WTC11 (cell line): ENCODE data around the gene PREX1. TPM values are rescaled to one million over a fixed set of nuclear protein-coding genes. Genes with fewer than 3 reads are reported as not detected.

Experiments
- ATAC-seq: fragments of 200-7000 bp; cut with Tn5 transposase; 2 replicates; pipeline ENCODE4 v1.10.0; 2021; ENCODE audit warnings: mild to moderate bottlenecking, moderate library complexity
- CTCF ChIA-PET: fragments of 300-600 bp; sonication (Branson Sonifier 250); formaldehyde crosslinking; loops from one replicate; lab custom pipeline; 2021; ENCODE audit warnings: antibody characterized with exemption; lab: Charles Lee
- POLR2A ChIA-PET: fragments of 350-600 bp; sonication (Branson Sonifier 250); formaldehyde crosslinking; loops from one replicate; lab custom pipeline; 2021; ENCODE audit warnings: antibody characterized with exemption; lab: Charles Lee
- DNase-seq: peaks from one replicate; pipeline ENCODE4 v3.0.0; 2021; ENCODE audit warnings: low spot score
- H3K27ac Mint-ChIP-seq: 2 replicates; pipeline ENCODE4 v1.8.0; 2021; ENCODE audit warnings: mixed read lengths
- H3K27me3 Mint-ChIP-seq: 2 replicates; pipeline ENCODE4 v1.8.0; 2021; ENCODE audit warnings: low read depth, mild to moderate bottlenecking, moderate library complexity, mixed read lengths
- H3K36me3 Mint-ChIP-seq: 2 replicates; pipeline ENCODE4 v1.8.0; 2021; ENCODE audit warnings: mixed read lengths
- H3K4me1 Mint-ChIP-seq: 2 replicates; pipeline ENCODE4 v1.8.0; 2022; ENCODE audit warnings: mixed read lengths
- H3K4me3 Mint-ChIP-seq: 2 replicates; pipeline ENCODE4 v1.8.0; 2021; ENCODE audit warnings: mild to moderate bottlenecking, moderate library complexity, mixed read lengths
- H3K9me3 Mint-ChIP-seq: 2 replicates; pipeline ENCODE4 v1.8.0; 2021; ENCODE audit warnings: mixed read lengths
- AFF4 ChIP-seq: sonication (generic); formaldehyde crosslinking; IDR thresholded peaks from 2 replicates; pipeline ENCODE4 v1.8.1; 2023; ENCODE audit warnings: mild to moderate bottlenecking, missing genetic modification reagents, borderline replicate concordance
- CTCF ChIP-seq: fragments of 200-600 bp; IDR thresholded peaks from 2 replicates; pipeline ENCODE4 v1.8.0; 2022; ENCODE audit warnings: antibody characterized with exemption
- ESRRA ChIP-seq: sonication (generic); formaldehyde crosslinking; IDR thresholded peaks from 2 replicates; pipeline ENCODE4 v1.8.1; 2022; ENCODE audit warnings: mild to moderate bottlenecking, missing genetic modification reagents, borderline replicate concordance
- ETV6 ChIP-seq: sonication (generic); formaldehyde crosslinking; IDR thresholded peaks from 2 replicates; pipeline ENCODE4 v1.8.1; 2022; ENCODE audit warnings: mild to moderate bottlenecking, missing genetic modification reagents
- HMGA2 ChIP-seq: fragments of 250-450 bp; sonication (Bioruptor Pico); IDR thresholded peaks from 2 replicates; pipeline ENCODE4 v1.4.0; 2021; ENCODE audit warnings: mild to moderate bottlenecking, moderate library complexity
- IRF2 ChIP-seq: sonication (generic); formaldehyde crosslinking; IDR thresholded peaks from 2 replicates; pipeline ENCODE4 v1.8.0; 2022; ENCODE audit warnings: low read depth, missing genetic modification reagents, borderline replicate concordance
- KAT7 ChIP-seq: sonication (generic); formaldehyde crosslinking; IDR thresholded peaks from 2 replicates; pipeline ENCODE4 v1.8.1; 2023; ENCODE audit warnings: missing genetic modification reagents, mild to moderate bottlenecking, borderline replicate concordance
- NFE2L1 ChIP-seq: sonication (generic); formaldehyde crosslinking; IDR thresholded peaks from 2 replicates; pipeline ENCODE4 v1.8.1; 2023; ENCODE audit warnings: missing genetic modification reagents
- TP53 ChIP-seq: sonication (generic); formaldehyde crosslinking; IDR thresholded peaks from 2 replicates; pipeline ENCODE4 v1.8.1; 2023; ENCODE audit warnings: mild to moderate bottlenecking, missing genetic modification reagents
- ZBTB21 ChIP-seq: sonication (generic); formaldehyde crosslinking; IDR thresholded peaks from 2 replicates; pipeline ENCODE4 v1.8.1; 2023; ENCODE audit warnings: mild to moderate bottlenecking, missing genetic modification reagents, borderline replicate concordance
- ZMAT4 ChIP-seq: fragments of 250-450 bp; sonication (Bioruptor Pico); IDR thresholded peaks from 2 replicates; pipeline ENCODE4 v1.9.0; 2021; ENCODE audit warnings: mild to moderate bottlenecking
- ZNF281 ChIP-seq: sonication (generic); formaldehyde crosslinking; IDR thresholded peaks from 2 replicates; pipeline ENCODE4 v1.8.0; 2023; ENCODE audit warnings: mild to moderate bottlenecking, missing genetic modification reagents
- ZNF425 ChIP-seq: fragments of 250-450 bp; sonication (Bioruptor Pico); conservative IDR thresholded peaks from 2 replicates; pipeline ENCODE4 v1.9.0; 2021; ENCODE audit warnings: mild to moderate bottlenecking
- ZNF532 ChIP-seq: fragments of 250-450 bp; sonication (Bioruptor Pico); IDR thresholded peaks from 2 replicates; pipeline ENCODE4 v1.9.0; 2021; ENCODE audit warnings: mild to moderate bottlenecking, borderline replicate concordance
- ZSCAN18 ChIP-seq: fragments of 250-450 bp; sonication (Bioruptor Pico); IDR thresholded peaks from 2 replicates; pipeline ENCODE4 v2.1.2; 2022; ENCODE audit warnings: mild to moderate bottlenecking, moderate library complexity
- total RNA-seq: library from RNA; stranded (reverse); gene quantifications from 3 replicates; pipeline ENCODE4 v1.2.3, GENCODE V29; 2021
- TF ChIP-seq, protein P1 (sequence below): sonication (generic); formaldehyde crosslinking; IDR thresholded peaks from 2 replicates; pipeline ENCODE4 v1.8.1; 2022; ENCODE audit warnings: missing genetic modification reagents, borderline replicate concordance

The PREX1 gene
- total RNA-seq, 1 experiment from 2014 or later: 17.3 TPM

DNA sequence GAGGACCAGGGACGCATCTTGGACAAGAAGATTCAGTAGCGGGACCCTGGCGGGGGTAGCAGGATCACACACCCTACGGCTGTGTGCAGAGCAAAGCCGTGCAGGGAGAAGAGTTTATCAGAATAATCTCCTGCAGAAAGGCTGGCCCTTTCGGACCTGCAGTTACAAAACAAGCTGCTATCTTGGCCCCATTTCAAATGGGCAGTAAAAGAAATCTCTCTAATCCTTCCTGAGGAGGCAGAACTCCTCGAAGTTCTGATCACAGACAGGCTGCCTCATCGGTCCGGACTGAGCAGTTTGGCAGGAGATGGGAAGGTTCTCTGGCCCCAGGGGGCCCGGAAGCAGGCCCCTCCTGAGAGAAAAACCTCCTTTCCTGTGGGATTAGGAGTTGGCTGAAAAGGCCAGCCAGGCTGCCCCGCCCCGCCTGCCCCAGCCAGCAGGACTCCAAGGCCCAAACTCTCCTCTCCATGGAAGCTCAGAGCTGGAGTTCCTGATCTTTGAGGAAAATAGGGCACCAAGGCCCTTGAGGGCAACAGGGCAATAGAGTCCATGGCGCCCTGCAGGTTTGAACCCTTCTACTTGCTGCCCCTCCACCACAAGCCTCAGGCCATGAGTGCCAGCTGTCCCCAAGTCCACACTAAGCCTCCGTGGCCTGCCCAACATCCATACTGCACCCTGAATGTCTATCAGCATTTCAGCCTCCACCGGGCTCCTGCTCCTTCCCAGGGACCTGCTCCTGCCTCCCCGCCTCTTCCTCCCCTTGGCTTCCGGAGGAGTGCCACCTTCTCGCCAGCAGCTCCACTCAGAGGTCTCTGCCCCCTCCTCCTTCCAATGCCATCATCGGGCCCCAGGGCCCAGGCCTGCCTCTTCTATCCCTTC is 141.3 kb downstream of the PREX1 start:
- no peaks in the 10 kb centered on the region for H3K27me3 Mint-ChIP-seq
- POLR2A ChIA-PET: no interaction called here
- no peak for ATAC-seq
- H3K4me1 Mint-ChIP-seq: peaks cover 31% of the 10 kb centered on the region
- H3K4me3 Mint-ChIP-seq: no peak overlapping the region
- no peaks in the 10 kb centered on the region; the same call in 1 of the 2 replicates for H3K9me3 Mint-ChIP-seq
- TF ChIP-seq CTCF: no peak
- TF ChIP-seq KAT7 (CRISPR knock-in tag): no peak
- TF ChIP-seq ZNF425 (CRISPR knock-in tag): no peak
- no peak for TF ChIP-seq NFE2L1 (CRISPR knock-in tag)
- no peak for TF ChIP-seq ZBTB21 (CRISPR knock-in tag)
- TF ChIP-seq ESRRA: no peak
- no peak for TF ChIP-seq HMGA2 (CRISPR knock-in tag)
- no peak for TF ChIP-seq ZNF532 (CRISPR knock-in tag)
- TF ChIP-seq IRF2 (CRISPR knock-in tag): no peak
- no peak for TF ChIP-seq ZNF281
- TF ChIP-seq ZSCAN18 (CRISPR knock-in tag): no peak
- no peak for TF ChIP-seq AFF4
- no peak for TF ChIP-seq ZMAT4 (CRISPR knock-in tag)
- TF ChIP-seq ETV6 (CRISPR knock-in tag): no peak
- no peak for TF ChIP-seq TP53 (CRISPR knock-in tag)
- TF ChIP-seq, protein P1, sequence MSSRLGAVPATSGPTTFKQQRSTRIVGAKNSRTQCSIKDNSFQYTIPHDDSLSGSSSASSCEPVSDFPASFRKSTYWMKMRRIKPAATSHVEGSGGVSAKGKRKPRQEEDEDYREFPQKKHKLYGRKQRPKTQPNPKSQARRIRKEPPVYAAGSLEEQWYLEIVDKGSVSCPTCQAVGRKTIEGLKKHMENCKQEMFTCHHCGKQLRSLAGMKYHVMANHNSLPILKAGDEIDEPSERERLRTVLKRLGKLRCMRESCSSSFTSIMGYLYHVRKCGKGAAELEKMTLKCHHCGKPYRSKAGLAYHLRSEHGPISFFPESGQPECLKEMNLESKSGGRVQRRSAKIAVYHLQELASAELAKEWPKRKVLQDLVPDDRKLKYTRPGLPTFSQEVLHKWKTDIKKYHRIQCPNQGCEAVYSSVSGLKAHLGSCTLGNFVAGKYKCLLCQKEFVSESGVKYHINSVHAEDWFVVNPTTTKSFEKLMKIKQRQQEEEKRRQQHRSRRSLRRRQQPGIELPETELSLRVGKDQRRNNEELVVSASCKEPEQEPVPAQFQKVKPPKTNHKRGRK (CRISPR knock-in tag): no peak
- TF ChIP-seq, all 79 proteins: peak for 0
- CTCF ChIA-PET: interaction anchor here (0.5 to 1.3 kb wide), 3 partner anchors 12 to 66 kb away, joined by 3 to 6 read pairs (median 3); no protein-coding TSS in a partner anchor
- DNase-seq: no peak
- H3K36me3 Mint-ChIP-seq: peaks cover 5% of the 10 kb centered on the region; the same call in 1 of the 2 replicates
- no peak overlapping the region for H3K27ac Mint-ChIP-seq
